Keratinocyte (primary cell): Measurements from ENCODE around the gene SLC9B2. TPM values are rescaled to one million over a fixed set of nuclear protein-coding genes. Genes with fewer than 3 reads are reported as not detected.

Experiments
- DNase-seq: peaks from one replicate; pipeline ENCODE4 v3.0.0-alpha.2; 2011; ENCODE audit warnings: low read depth, missing footprints, low spot score
- FAIRE-seq: peaks from 2 replicates; lab custom pipeline; 2011; peaks lifted over from hg19 to GRCh38; lab: Jason Lieb, UNC
- H2AFZ ChIP-seq: 2 replicates; pipeline ENCODE4 v1.6.0; 2012; ENCODE audit warnings: low read length, control low read depth, inconsistent platforms; ENCODE audit not compliant: control insufficient read depth
- H3K27ac ChIP-seq: 2 replicates; pipeline ENCODE4 v1.5.1; 2011; ENCODE audit warnings: low read length; ENCODE audit not compliant: control insufficient read depth, insufficient read depth
- H3K27me3 ChIP-seq: 3 replicates; pipeline ENCODE4 v1.6.0; 2011; ENCODE audit warnings: low read length; ENCODE audit not compliant: control insufficient read depth, insufficient read depth; ENCODE audit errors: extremely low read depth
- H3K36me3 ChIP-seq, 2 experiments: 2 replicates in 1 of 2; 3 replicates in 1 of 2; pipeline ENCODE4 v1.5.1; 2011; ENCODE audit warnings: low read length in 2 of 2, mild to moderate bottlenecking in 1 of 2; ENCODE audit not compliant: control insufficient read depth in 2 of 2, insufficient read depth in 2 of 2; ENCODE audit errors: extremely low read depth in 1 of 2
- H3K4me1 ChIP-seq: 3 replicates; pipeline ENCODE4 v1.5.1; 2011; ENCODE audit warnings: low read length; ENCODE audit not compliant: control insufficient read depth, insufficient read depth; ENCODE audit errors: extremely low read depth
- H3K4me2 ChIP-seq: 3 replicates; pipeline ENCODE4 v1.6.0; 2011; ENCODE audit warnings: low read depth, low read length; ENCODE audit not compliant: control insufficient read depth, insufficient read depth; ENCODE audit errors: extremely low read depth
- H3K4me3 ChIP-seq, 3 experiments: fragments of 200-600 bp in 1 of 3; sonication (generic) in 1 of 3; 2 replicates in 2 of 3; 3 replicates in 1 of 3; pipeline ENCODE4 v1.5.1; 2011 to 2016; ENCODE audit warnings: low read length in 3 of 3, mild to moderate bottlenecking in 3 of 3, control low read depth in 2 of 3, inconsistent platforms in 1 of 3, low read depth in 1 of 3, mixed read lengths in 1 of 3, mixed run types in 1 of 3, moderate library complexity in 1 of 3; ENCODE audit not compliant: control insufficient read depth in 2 of 3, insufficient read depth in 2 of 3; ENCODE audit errors: extremely low read depth in 1 of 3
- H3K79me2 ChIP-seq: 2 replicates; pipeline ENCODE4 v1.6.0; 2012; ENCODE audit warnings: low read length; ENCODE audit not compliant: control insufficient read depth, insufficient read depth
- H3K9ac ChIP-seq: 3 replicates; pipeline ENCODE4 v1.6.0; 2011; ENCODE audit warnings: low read length; ENCODE audit not compliant: control insufficient read depth, insufficient read depth; ENCODE audit errors: extremely low read depth
- H3K9me1 ChIP-seq: 3 replicates; pipeline ENCODE4 v1.6.0; 2011; ENCODE audit warnings: low read length; ENCODE audit not compliant: control insufficient read depth, insufficient read depth; ENCODE audit errors: extremely low read depth
- H3K9me3 ChIP-seq: 2 replicates; pipeline ENCODE4 v1.5.1; 2012; ENCODE audit warnings: low read depth, low read length; ENCODE audit not compliant: control insufficient read depth
- H4K20me1 ChIP-seq: 3 replicates; pipeline ENCODE4 v1.6.0; 2011; ENCODE audit warnings: low read length; ENCODE audit not compliant: control insufficient read depth, insufficient read depth; ENCODE audit errors: extremely low read depth
- EZH2 ChIP-seq: IDR thresholded peaks from one replicate; pipeline ENCODE4 v1.6.1; 2012; ENCODE audit warnings: inconsistent platforms, mild to moderate bottlenecking, low read length, moderate library complexity
- dilution Hi-C: fragments of 300-500 bp; cut with MboI; formaldehyde crosslinking; loops from one replicate; pipeline ENCODE4 v1.7.0; 2020; ENCODE audit warnings: low sequenced_read_pairs; ENCODE audit not compliant: extremely low pct_ligation_motif_present
- polyA plus RNA-seq, 5 experiments: library from polyadenylated mRNA; depleted of rRNA in 3 of 5; stranded (reverse) in 3 of 5; stranded (forward) in 1 of 5; unstranded in 1 of 5; fragments of >200 nt; gene quantifications; 1 replicate in 1 of 5; 2 replicates in 3 of 5; 3 replicates in 1 of 5; pipeline versions ENCODE4 v1.2.1 to v1.2.3, GENCODE V29; 2011 to 2012; ENCODE audit warnings: missing spikeins in 2 of 5, low read depth in 1 of 5, low replicate concordance in 1 of 5
- TF ChIP-seq, protein P1 (sequence below), 3 experiments: IDR thresholded peaks in 1 of 3; conservative IDR thresholded peaks in 1 of 3; optimal IDR thresholded peaks in 1 of 3; 2 replicates in 2 of 3; 3 replicates in 1 of 3; pipeline versions ENCODE3 to v1.5.1; 2011; ENCODE audit warnings: low read length in 3 of 3, mild to moderate bottlenecking in 3 of 3, moderate library complexity in 2 of 3, control low read depth in 1 of 3, inconsistent platforms in 1 of 3; ENCODE audit not compliant: insufficient read depth in 2 of 3; ENCODE audit errors: extremely low read depth in 1 of 3

The SLC9B2 gene
- polyA plus RNA-seq, 1 donor (not counting 4 experiments of a cell fraction or from before 2014, with no cell fraction given): 14.6 TPM

DNA sequence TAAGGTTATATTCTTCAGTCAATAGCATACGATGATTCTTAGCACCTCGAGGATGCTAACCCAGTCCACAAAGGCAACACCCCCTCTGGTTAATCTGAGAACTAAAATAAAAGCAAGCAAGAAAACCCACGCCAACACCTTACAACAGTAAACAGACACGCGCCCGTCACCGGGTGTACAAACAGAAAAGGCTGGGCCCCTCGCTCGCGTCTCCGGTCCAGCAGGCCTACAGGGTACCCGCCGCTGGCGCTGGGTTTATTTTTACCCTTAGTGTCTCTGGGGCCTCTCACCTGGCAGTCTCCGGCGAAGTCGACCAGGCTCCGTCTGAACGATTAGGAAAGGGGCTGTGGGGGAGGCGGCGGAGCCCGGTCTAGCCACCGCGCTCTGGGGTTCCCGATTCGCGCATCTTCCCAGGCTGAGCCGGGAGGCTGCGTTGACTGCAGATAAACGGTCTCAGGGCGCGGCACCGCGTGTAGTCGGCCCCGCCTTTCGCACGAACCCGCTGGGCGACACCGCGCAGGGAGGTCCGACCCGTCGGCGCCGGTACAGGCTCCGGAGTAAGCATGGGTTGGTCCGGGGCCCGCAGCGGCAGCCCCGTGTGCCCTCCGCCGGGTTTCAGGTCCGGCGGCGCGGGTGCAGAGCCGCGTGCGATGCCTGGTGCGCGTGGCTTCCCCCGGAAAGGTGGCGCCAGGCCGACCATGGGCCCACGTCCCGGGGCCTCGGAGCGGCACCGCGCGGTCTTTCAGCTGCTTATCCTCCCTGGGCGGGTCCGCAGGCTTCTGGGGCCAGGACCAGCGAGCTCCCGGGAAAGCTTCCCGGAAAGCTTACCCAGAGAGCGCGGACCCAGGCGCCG lies 441 bp downstream of the SLC9B2 start:
- peaks cover 35% of the 10 kb centered on the region for H3K79me2 ChIP-seq
- dilution Hi-C loops: no loop called here
- no peak for FAIRE-seq

DNA sequence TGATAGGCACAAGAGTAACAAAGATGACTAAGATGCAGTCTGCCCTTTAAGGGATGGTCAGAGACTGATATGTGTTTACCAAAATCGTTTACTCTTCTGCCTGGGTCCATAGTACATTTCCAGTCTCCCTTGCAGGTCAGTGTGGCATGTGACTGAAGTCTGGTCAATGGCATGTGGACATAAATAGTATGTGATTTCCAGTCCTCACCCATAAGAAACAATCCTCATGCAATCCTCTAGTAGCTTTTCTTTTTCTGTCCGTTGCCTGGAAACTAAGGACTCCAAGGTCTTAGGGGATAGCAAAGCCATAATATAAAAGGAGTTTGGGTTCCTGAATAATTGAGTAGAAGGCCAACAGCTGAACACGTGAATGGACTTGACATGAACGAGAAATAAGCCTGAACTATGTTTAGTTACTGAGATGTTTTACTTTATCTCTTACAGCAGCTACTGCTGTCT lies 1.1 kb downstream of the SLC9B2 start:
- TF ChIP-seq, protein P1, sequence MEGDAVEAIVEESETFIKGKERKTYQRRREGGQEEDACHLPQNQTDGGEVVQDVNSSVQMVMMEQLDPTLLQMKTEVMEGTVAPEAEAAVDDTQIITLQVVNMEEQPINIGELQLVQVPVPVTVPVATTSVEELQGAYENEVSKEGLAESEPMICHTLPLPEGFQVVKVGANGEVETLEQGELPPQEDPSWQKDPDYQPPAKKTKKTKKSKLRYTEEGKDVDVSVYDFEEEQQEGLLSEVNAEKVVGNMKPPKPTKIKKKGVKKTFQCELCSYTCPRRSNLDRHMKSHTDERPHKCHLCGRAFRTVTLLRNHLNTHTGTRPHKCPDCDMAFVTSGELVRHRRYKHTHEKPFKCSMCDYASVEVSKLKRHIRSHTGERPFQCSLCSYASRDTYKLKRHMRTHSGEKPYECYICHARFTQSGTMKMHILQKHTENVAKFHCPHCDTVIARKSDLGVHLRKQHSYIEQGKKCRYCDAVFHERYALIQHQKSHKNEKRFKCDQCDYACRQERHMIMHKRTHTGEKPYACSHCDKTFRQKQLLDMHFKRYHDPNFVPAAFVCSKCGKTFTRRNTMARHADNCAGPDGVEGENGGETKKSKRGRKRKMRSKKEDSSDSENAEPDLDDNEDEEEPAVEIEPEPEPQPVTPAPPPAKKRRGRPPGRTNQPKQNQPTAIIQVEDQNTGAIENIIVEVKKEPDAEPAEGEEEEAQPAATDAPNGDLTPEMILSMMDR (optimal IDR thresholded peaks at IDR 0.05 in 1 of 3, IDR thresholded peaks at IDR 0.05 in 1 of 3, conservative IDR thresholded peaks at IDR 0.05 in 1 of 3; ENCODE audit: extremely low read depth in 1 of 3, insufficient read depth in 2 of 3, low read length in 3 of 3): no peak
- TF ChIP-seq EZH2: no peak
- dilution Hi-C loops: no loop called here
- H3K36me3 ChIP-seq: no peaks in the 10 kb centered on the region
- FAIRE-seq: no peak
- peak overlapping the region; percentile 95 for H2AFZ ChIP-seq
- peak overlapping the region; percentile 92 for H3K9ac ChIP-seq
- H3K9me3 ChIP-seq: no peaks in the 10 kb centered on the region
- peak overlapping the region; percentile 78 for H3K4me2 ChIP-seq
- no peak for DNase-seq
- H3K27me3 ChIP-seq: no peaks in the 10 kb centered on the region
- peak overlapping the region; percentile 58 to 78 (median 77) for H3K4me3 ChIP-seq
- no peaks in the 10 kb centered on the region for H4K20me1 ChIP-seq
- peaks cover 23% of the 10 kb centered on the region for H3K4me1 ChIP-seq
- no peaks in the 10 kb centered on the region for H3K9me1 ChIP-seq
- peak overlapping the region; percentile 84 for H3K27ac ChIP-seq
- H3K79me2 ChIP-seq: peaks cover 35% of the 10 kb centered on the region

More for the DNA sequence above, 441 bp downstream of the SLC9B2 start:
- peaks cover 23% of the 10 kb centered on the region for H3K4me1 ChIP-seq
- no peaks in the 10 kb centered on the region for H3K27me3 ChIP-seq
- peak overlapping the region; percentile 95 for H2AFZ ChIP-seq
- no peak for DNase-seq
- no peaks in the 10 kb centered on the region for H3K9me1 ChIP-seq
- TF ChIP-seq EZH2: no peak
- TF ChIP-seq, protein P1 (optimal IDR thresholded peaks at IDR 0.05 in 1 of 3, IDR thresholded peaks at IDR 0.05 in 1 of 3, conservative IDR thresholded peaks at IDR 0.05 in 1 of 3; ENCODE audit: extremely low read depth in 1 of 3, insufficient read depth in 2 of 3, low read length in 3 of 3): peak in 1 of 3 experiments; percentile 12
- H3K4me2 ChIP-seq: peak overlapping the region; percentile 78
- H3K4me3 ChIP-seq: peak overlapping the region; percentile 58 to 78 (median 77)
- no peaks in the 10 kb centered on the region for H4K20me1 ChIP-seq
- H3K27ac ChIP-seq: peak overlapping the region; percentile 84
- no peaks in the 10 kb centered on the region for H3K36me3 ChIP-seq
- no peaks in the 10 kb centered on the region for H3K9me3 ChIP-seq
- H3K9ac ChIP-seq: peak overlapping the region; percentile 92
